ENCODE measurements around the gene P3R3URF. TPM values are rescaled to one million over a fixed set of nuclear protein-coding genes. Genes with fewer than 3 reads are reported as not detected.

Gene P3R3URF
- total and polyA plus RNA-seq, 2 donors, result not detected

DNA sequence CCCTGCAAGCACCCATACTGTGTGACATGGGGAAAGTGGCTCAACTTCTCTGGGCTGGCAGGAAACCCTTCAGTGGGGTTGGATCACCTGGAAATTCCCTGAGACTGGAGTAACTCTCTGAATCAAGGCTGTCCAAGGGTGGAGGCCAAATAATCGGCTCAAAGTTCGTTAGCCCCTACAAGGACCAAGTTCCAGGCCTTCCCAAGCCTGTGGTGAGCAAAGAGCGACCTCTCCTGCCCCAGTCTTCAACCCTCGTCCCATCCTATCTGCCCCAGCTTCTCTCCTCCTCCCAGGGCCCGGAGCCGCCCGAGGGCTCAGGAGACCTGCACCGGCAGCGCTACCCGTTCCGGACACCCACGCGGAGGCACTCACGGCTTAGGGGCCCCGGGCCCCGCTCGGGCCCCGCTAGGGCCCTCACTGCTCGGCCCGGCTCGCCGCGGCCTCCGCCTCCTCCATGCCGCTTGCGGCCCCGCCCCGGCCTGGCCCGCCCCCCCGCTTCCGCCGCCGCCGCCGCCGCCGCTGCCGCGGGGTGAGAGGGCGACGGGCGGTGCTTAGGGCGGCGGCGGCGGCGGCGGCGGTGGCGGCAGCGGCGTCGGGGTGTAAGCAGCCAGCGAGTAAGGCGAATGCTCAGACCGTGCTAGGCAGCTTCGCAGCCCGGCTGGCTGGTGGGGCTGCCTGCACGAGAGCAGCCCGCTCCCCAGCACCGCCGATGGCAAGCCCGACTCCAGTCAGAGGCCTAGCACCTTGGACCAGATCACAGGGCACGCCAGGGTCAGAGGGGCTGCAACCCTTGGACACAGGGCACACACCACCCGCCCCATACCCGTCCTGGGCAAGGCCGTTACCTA lies 21.9 kb upstream of the P3R3URF start, which contains the start of gene POMGNT1:
POMGNT1 (minus strand) TSS at position 471 of the 848 bp plus-strand sequence. CDS start 613 bp downstream, outside the sequence.
- H3K4me3 ChIP-seq (ENCODE audit: low read length in 2 of 2), result peak within 1 kb of the TSS; percentile 73 to 82
- DNase-seq (ENCODE audit: low read depth in 6 of 9, low spot score in 9 of 9), result peak in 7 of 9 donors; percentile 25 to 86 (median 43)
- no peaks in the 10 kb centered on the region for H3K9me3 ChIP-seq (ENCODE audit: control insufficient read depth in 2 of 2, insufficient read depth in 1 of 2, low read length in 1 of 2)
- peaks cover 0 to 3% of the 10 kb centered on the region in 2 donors for H3K27me3 ChIP-seq (ENCODE audit: control insufficient read depth in 2 of 2, insufficient read depth in 1 of 2, low read length in 1 of 2)
- peaks cover 17 to 20% of the 10 kb centered on the region in 2 donors for H3K36me3 ChIP-seq (ENCODE audit: control insufficient read depth in 2 of 2, insufficient read depth in 2 of 2, low read length in 1 of 2)
- H3K4me1 ChIP-seq (ENCODE audit: control insufficient read depth in 2 of 2, insufficient read depth in 2 of 2, low read length in 2 of 2), result peaks cover 9 to 21% of the 10 kb centered on the region in 2 donors
- 2% methylated on average over 67 of the region's 67 CpGs for WGBS
- peak within 1 kb of the TSS; percentile 29 to 88 for H3K27ac ChIP-seq (ENCODE audit: low read depth in 1 of 2, low read length in 1 of 2)

DNA sequence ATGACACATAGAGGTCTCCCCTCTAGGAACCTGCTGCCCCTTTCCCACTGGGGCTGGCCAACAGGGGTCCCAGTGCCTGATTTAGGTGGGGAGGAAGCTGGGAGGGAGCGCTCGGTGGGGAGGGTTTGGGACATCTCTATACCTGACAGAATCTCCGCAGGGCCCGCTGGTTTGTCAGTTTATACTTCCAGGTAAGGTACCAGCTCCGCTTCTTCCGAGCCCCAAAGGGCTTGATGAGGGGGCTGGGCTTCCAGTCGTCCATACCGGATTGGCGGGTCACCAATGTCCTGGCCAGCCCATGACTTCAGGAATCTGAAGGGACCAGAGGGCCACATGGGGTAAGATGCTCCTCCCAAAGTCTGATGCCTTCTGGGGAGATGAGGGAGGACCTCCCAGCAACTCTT lies 21.3 kb upstream of the P3R3URF start:
- no peak overlapping the region for H3K27ac ChIP-seq (ENCODE audit: low read depth in 1 of 2, low read length in 1 of 2)
- H3K9me3 ChIP-seq (ENCODE audit: control insufficient read depth in 2 of 2, insufficient read depth in 1 of 2, low read length in 1 of 2), result no peaks in the 10 kb centered on the region
- H3K36me3 ChIP-seq (ENCODE audit: control insufficient read depth in 2 of 2, insufficient read depth in 2 of 2, low read length in 1 of 2), result peaks cover 21 to 26% of the 10 kb centered on the region in 2 donors
- 87% methylated on average over 9 of the region's 9 CpGs for WGBS
- H3K4me3 ChIP-seq (ENCODE audit: low read length in 2 of 2), result peak overlapping the region; percentile 73 to 82
- H3K4me1 ChIP-seq (ENCODE audit: control insufficient read depth in 2 of 2, insufficient read depth in 2 of 2, low read length in 2 of 2), result peaks cover 5 to 16% of the 10 kb centered on the region in 2 donors
- H3K27me3 ChIP-seq (ENCODE audit: control insufficient read depth in 2 of 2, insufficient read depth in 1 of 2, low read length in 1 of 2), result no peaks in the 10 kb centered on the region
- DNase-seq (ENCODE audit: low read depth in 6 of 9, low spot score in 9 of 9), result no peak

- DNase-seq (ENCODE audit: low read depth in 6 of 9, low spot score in 9 of 9), result no peak
- Histone ChIP-seq H3K4me3 (ENCODE audit: low read length in 2 of 2) (no peak overlapping the region), H3K36me3 (ENCODE audit: control insufficient read depth in 2 of 2, insufficient read depth in 2 of 2, low read length in 1 of 2) (peaks cover 29 to 34% of the 10 kb centered on the region in 2 donors), H3K27me3 (ENCODE audit: control insufficient read depth in 2 of 2, insufficient read depth in 1 of 2, low read length in 1 of 2) (no peaks in the 10 kb centered on the region), H3K4me1 (ENCODE audit: control insufficient read depth in 2 of 2, insufficient read depth in 2 of 2, low read length in 2 of 2) (peaks cover 4 to 15% of the 10 kb centered on the region in 2 donors), H3K27ac (ENCODE audit: low read depth in 1 of 2, low read length in 1 of 2) (no peak overlapping the region), H3K9me3 (ENCODE audit: control insufficient read depth in 2 of 2, insufficient read depth in 1 of 2, low read length in 1 of 2) (no peaks in the 10 kb centered on the region)
- WGBS, result 98% methylated on average over 9 of the region's 9 CpGs
These were observed 20.3 kb upstream of the P3R3URF start for GRCh38 chr1:46196609-46197008.

GRCh38 chr1:46194641-46195193 lies 18.4 kb upstream of the P3R3URF start:
- Histone ChIP-seq H3K4me3 (ENCODE audit: low read length in 2 of 2) (no peak overlapping the region), H3K36me3 (ENCODE audit: control insufficient read depth in 2 of 2, insufficient read depth in 2 of 2, low read length in 1 of 2) (peaks cover 38 to 39% of the 10 kb centered on the region in 2 donors), H3K27me3 (ENCODE audit: control insufficient read depth in 2 of 2, insufficient read depth in 1 of 2, low read length in 1 of 2) (no peaks in the 10 kb centered on the region), H3K27ac (ENCODE audit: low read depth in 1 of 2, low read length in 1 of 2) (no peak overlapping the region), H3K4me1 (ENCODE audit: control insufficient read depth in 2 of 2, insufficient read depth in 2 of 2, low read length in 2 of 2) (peaks cover 4 to 15% of the 10 kb centered on the region in 2 donors), H3K9me3 (ENCODE audit: control insufficient read depth in 2 of 2, insufficient read depth in 1 of 2, low read length in 1 of 2) (no peaks in the 10 kb centered on the region)
- DNase-seq (ENCODE audit: low read depth in 6 of 9, low spot score in 9 of 9), result no peak
- WGBS, result 94% methylated on average over 5 of the region's 5 CpGs

- Histone ChIP-seq H3K27ac (ENCODE audit: low read depth in 1 of 2, low read length in 1 of 2) (no peak overlapping the region), H3K4me3 (ENCODE audit: low read length in 2 of 2) (no peak overlapping the region), H3K27me3 (ENCODE audit: control insufficient read depth in 2 of 2, insufficient read depth in 1 of 2, low read length in 1 of 2) (no peaks in the 10 kb centered on the region), H3K9me3 (ENCODE audit: control insufficient read depth in 2 of 2, insufficient read depth in 1 of 2, low read length in 1 of 2) (no peaks in the 10 kb centered on the region), H3K36me3 (ENCODE audit: control insufficient read depth in 2 of 2, insufficient read depth in 2 of 2, low read length in 1 of 2) (peaks cover 38 to 42% of the 10 kb centered on the region in 2 donors), H3K4me1 (ENCODE audit: control insufficient read depth in 2 of 2, insufficient read depth in 2 of 2, low read length in 2 of 2) (peaks cover 4 to 15% of the 10 kb centered on the region in 2 donors)
- WGBS, result 98% methylated on average over 9 of the region's 9 CpGs
- no peak for DNase-seq (ENCODE audit: low read depth in 6 of 9, low spot score in 9 of 9)
These were observed 17.8 kb upstream of the P3R3URF start for GRCh38 chr1:46193984-46194570.

GRCh38 chr1:46193285-46193684 lies 17.0 kb upstream of the P3R3URF start:
- peaks cover 41 to 42% of the 10 kb centered on the region in 2 donors for H3K36me3 ChIP-seq (ENCODE audit: control insufficient read depth in 2 of 2, insufficient read depth in 2 of 2, low read length in 1 of 2)
- H3K4me1 ChIP-seq (ENCODE audit: control insufficient read depth in 2 of 2, insufficient read depth in 2 of 2, low read length in 2 of 2), result peaks cover 4 to 9% of the 10 kb centered on the region in 2 donors
- no peaks in the 10 kb centered on the region for H3K27me3 ChIP-seq (ENCODE audit: control insufficient read depth in 2 of 2, insufficient read depth in 1 of 2, low read length in 1 of 2)
- DNase-seq (ENCODE audit: low read depth in 6 of 9, low spot score in 9 of 9), result no peak
- no peak overlapping the region for H3K4me3 ChIP-seq (ENCODE audit: low read length in 2 of 2)
- no peak overlapping the region for H3K27ac ChIP-seq (ENCODE audit: low read depth in 1 of 2, low read length in 1 of 2)
- no peaks in the 10 kb centered on the region for H3K9me3 ChIP-seq (ENCODE audit: control insufficient read depth in 2 of 2, insufficient read depth in 1 of 2, low read length in 1 of 2)
- 97% methylated on average over 7 of the region's 7 CpGs for WGBS

GRCh38 chr1:46192171-46192570 lies 15.9 kb upstream of the P3R3URF start:
- H3K36me3 ChIP-seq (ENCODE audit: control insufficient read depth in 2 of 2, insufficient read depth in 2 of 2, low read length in 1 of 2), result peaks cover 41 to 50% of the 10 kb centered on the region in 2 donors
- no peaks in the 10 kb centered on the region for H3K9me3 ChIP-seq (ENCODE audit: control insufficient read depth in 2 of 2, insufficient read depth in 1 of 2, low read length in 1 of 2)
- no peak for DNase-seq (ENCODE audit: low read depth in 6 of 9, low spot score in 9 of 9)
- no peak overlapping the region for H3K4me3 ChIP-seq (ENCODE audit: low read length in 2 of 2)
- H3K4me1 ChIP-seq (ENCODE audit: control insufficient read depth in 2 of 2, insufficient read depth in 2 of 2, low read length in 2 of 2), result no peaks in the 10 kb centered on the region
- over 99% methylated on average over 10 of the region's 10 CpGs for WGBS
- no peaks in the 10 kb centered on the region for H3K27me3 ChIP-seq (ENCODE audit: control insufficient read depth in 2 of 2, insufficient read depth in 1 of 2, low read length in 1 of 2)
- H3K27ac ChIP-seq (ENCODE audit: low read depth in 1 of 2, low read length in 1 of 2), result no peak overlapping the region

GRCh38 chr1:46191033-46191701 lies 14.9 kb upstream of the P3R3URF start:
- H3K27me3 ChIP-seq (ENCODE audit: control insufficient read depth in 2 of 2, insufficient read depth in 1 of 2, low read length in 1 of 2), result no peaks in the 10 kb centered on the region
- H3K9me3 ChIP-seq (ENCODE audit: control insufficient read depth in 2 of 2, insufficient read depth in 1 of 2, low read length in 1 of 2), result no peaks in the 10 kb centered on the region
- WGBS, result 97% methylated on average over 9 of the region's 9 CpGs
- DNase-seq (ENCODE audit: low read depth in 6 of 9, low spot score in 9 of 9), result no peak
- no peaks in the 10 kb centered on the region for H3K4me1 ChIP-seq (ENCODE audit: control insufficient read depth in 2 of 2, insufficient read depth in 2 of 2, low read length in 2 of 2)
- no peak overlapping the region for H3K4me3 ChIP-seq (ENCODE audit: low read length in 2 of 2)
- H3K36me3 ChIP-seq (ENCODE audit: control insufficient read depth in 2 of 2, insufficient read depth in 2 of 2, low read length in 1 of 2), result peaks cover 41 to 46% of the 10 kb centered on the region in 2 donors
- H3K27ac ChIP-seq (ENCODE audit: low read depth in 1 of 2, low read length in 1 of 2), result no peak overlapping the region

Data from thymus (tissue), 11 donors.